ENCODE data around the gene RGR.

- TF ChIP-seq EZH2 (IDR thresholded peaks at IDR 0.05; ENCODE audit: low read depth, unreplicated experiment) (no peak), CTCF (conservative IDR thresholded peaks at IDR 0.05; ENCODE audit: low read depth in 2 of 2) (no peak), EZH2phosphoT487 (IDR thresholded peaks at IDR 0.05; ENCODE audit: unreplicated experiment) (no peak), POLR2AphosphoS5 (IDR thresholded peaks at IDR 0.05; ENCODE audit: low read depth) (no peak), REST (IDR thresholded peaks at IDR 0.05; ENCODE audit: unreplicated experiment) (no peak), NANOG (IDR thresholded peaks at IDR 0.05; ENCODE audit: borderline replicate concordance) (no peak), CREB1 (CRISPR knock-in tag; IDR thresholded peaks at IDR 0.05; ENCODE audit: low read depth) (no peak), JUNB (IDR thresholded peaks at IDR 0.05; ENCODE audit: unreplicated experiment) (no peak), ZNF114 (CRISPR knock-in tag; IDR thresholded peaks at IDR 0.05) (no peak), STAT1 (IDR thresholded peaks at IDR 0.05; ENCODE audit: unreplicated experiment) (no peak), ZNF331 (CRISPR knock-in tag; IDR thresholded peaks at IDR 0.05; ENCODE audit: low read depth) (no peak)
- TF ChIP-seq, protein P1, sequence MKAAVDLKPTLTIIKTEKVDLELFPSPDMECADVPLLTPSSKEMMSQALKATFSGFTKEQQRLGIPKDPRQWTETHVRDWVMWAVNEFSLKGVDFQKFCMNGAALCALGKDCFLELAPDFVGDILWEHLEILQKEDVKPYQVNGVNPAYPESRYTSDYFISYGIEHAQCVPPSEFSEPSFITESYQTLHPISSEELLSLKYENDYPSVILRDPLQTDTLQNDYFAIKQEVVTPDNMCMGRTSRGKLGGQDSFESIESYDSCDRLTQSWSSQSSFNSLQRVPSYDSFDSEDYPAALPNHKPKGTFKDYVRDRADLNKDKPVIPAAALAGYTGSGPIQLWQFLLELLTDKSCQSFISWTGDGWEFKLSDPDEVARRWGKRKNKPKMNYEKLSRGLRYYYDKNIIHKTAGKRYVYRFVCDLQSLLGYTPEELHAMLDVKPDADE (IDR thresholded peaks at IDR 0.05) = no peak
- TF ChIP-seq, protein P2, sequence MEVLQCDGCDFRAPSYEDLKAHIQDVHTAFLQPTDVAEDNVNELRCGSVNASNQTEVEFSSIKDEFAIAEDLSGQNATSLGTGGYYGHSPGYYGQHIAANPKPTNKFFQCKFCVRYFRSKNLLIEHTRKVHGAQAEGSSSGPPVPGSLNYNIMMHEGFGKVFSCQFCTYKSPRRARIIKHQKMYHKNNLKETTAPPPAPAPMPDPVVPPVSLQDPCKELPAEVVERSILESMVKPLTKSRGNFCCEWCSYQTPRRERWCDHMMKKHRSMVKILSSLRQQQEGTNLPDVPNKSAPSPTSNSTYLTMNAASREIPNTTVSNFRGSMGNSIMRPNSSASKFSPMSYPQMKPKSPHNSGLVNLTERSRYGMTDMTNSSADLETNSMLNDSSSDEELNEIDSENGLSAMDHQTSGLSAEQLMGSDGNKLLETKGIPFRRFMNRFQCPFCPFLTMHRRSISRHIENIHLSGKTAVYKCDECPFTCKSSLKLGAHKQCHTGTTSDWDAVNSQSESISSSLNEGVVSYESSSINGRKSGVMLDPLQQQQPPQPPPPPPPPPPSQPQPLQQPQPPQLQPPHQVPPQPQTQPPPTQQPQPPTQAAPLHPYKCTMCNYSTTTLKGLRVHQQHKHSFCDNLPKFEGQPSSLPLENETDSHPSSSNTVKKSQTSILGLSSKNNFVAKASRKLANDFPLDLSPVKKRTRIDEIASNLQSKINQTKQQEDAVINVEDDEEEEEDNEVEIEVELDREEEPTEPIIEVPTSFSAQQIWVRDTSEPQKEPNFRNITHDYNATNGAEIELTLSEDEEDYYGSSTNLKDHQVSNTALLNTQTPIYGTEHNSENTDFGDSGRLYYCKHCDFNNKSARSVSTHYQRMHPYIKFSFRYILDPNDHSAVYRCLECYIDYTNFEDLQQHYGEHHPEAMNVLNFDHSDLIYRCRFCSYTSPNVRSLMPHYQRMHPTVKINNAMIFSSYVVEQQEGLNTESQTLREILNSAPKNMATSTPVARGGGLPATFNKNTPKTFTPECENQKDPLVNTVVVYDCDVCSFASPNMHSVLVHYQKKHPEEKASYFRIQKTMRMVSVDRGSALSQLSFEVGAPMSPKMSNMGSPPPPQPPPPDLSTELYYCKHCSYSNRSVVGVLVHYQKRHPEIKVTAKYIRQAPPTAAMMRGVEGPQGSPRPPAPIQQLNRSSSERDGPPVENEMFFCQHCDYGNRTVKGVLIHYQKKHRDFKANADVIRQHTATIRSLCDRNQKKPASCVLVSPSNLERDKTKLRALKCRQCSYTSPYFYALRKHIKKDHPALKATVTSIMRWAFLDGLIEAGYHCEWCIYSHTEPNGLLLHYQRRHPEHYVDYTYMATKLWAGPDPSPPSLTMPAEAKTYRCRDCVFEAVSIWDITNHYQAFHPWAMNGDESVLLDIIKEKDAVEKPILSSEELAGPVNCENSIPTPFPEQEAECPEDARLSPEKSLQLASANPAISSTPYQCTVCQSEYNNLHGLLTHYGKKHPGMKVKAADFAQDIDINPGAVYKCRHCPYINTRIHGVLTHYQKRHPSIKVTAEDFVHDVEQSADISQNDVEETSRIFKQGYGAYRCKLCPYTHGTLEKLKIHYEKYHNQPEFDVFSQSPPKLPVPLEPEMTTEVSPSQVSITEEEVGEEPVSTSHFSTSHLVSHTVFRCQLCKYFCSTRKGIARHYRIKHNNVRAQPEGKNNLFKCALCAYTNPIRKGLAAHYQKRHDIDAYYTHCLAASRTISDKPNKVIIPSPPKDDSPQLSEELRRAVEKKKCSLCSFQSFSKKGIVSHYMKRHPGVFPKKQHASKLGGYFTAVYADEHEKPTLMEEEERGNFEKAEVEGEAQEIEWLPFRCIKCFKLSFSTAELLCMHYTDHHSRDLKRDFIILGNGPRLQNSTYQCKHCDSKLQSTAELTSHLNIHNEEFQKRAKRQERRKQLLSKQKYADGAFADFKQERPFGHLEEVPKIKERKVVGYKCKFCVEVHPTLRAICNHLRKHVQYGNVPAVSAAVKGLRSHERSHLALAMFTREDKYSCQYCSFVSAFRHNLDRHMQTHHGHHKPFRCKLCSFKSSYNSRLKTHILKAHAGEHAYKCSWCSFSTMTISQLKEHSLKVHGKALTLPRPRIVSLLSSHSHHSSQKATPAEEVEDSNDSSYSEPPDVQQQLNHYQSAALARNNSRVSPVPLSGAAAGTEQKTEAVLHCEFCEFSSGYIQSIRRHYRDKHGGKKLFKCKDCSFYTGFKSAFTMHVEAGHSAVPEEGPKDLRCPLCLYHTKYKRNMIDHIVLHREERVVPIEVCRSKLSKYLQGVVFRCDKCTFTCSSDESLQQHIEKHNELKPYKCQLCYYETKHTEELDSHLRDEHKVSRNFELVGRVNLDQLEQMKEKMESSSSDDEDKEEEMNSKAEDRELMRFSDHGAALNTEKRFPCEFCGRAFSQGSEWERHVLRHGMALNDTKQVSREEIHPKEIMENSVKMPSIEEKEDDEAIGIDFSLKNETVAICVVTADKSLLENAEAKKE (CRISPR knock-in tag; IDR thresholded peaks at IDR 0.05) = no peak
These were observed 38.9 kb upstream of the RGR start for GRCh38 chr10:84205853-84206525.
